ENCODE measurements around the gene HNRNPC. TPM values are rescaled to one million over a fixed set of nuclear protein-coding genes. Genes with fewer than 3 reads are reported as not detected.

HNRNPC gene
- total RNA-seq, result 443 and 591 TPM in 2 replicates

GRCh38 chr14:21269252-21270046 lies at the start of gene HNRNPC:
HNRNPC (minus strand) TSS chr14:21269442; CDS start chr14:21234193, 35,249 bp downstream.

GRCh38 chr14:21279783-21280182 lies 10.5 kb upstream of the HNRNPC start, which contains the start of gene RPGRIP1:
RPGRIP1 (plus strand) TSS chr14:21280083; CDS start chr14:21287977, 7,894 bp downstream.

Other genes with a start within 250 kb of the HNRNPC start
- 2.4 and 8.6 TPM in 2 replicates for gene NDRG2, start 244.4 kb downstream of the HNRNPC start, total RNA-seq
- gene TPPP2, start 239.2 kb downstream of the HNRNPC start, total RNA-seq, result not detected in 2 replicates
- not detected in 2 replicates for gene RNASE13, start 234.6 kb downstream of the HNRNPC start, total RNA-seq
- gene RNASE7, start 227.1 kb downstream of the HNRNPC start, total RNA-seq, result not detected in 2 replicates
- not detected in 2 replicates for gene RNASE8, start 211.6 kb downstream of the HNRNPC start, total RNA-seq
- 39.8 and 47.3 TPM in 2 replicates for gene ARHGEF40, start 199.1 kb downstream of the HNRNPC start, total RNA-seq
- 10.4 and 26.1 TPM in 2 replicates for gene ZNF219, start 170.8 kb downstream of the HNRNPC start, total RNA-seq
- gene TMEM253, start 168.4 kb downstream of the HNRNPC start, total RNA-seq, result not detected in 2 replicates
- gene OR5AU1, start 113.4 kb downstream of the HNRNPC start, total RNA-seq, result not detected in 2 replicates
- gene RPGRIP1, start 10.6 kb upstream of the HNRNPC start, total RNA-seq, result not detected in 2 replicates
- gene SUPT16H, start 114.6 kb upstream of the HNRNPC start, total RNA-seq, result 40.2 and 64.4 TPM in 2 replicates
- 45.5 and 63.5 TPM in 2 replicates for gene CHD8, start 186.7 kb upstream of the HNRNPC start, total RNA-seq
- gene RAB2B, start 207.5 kb upstream of the HNRNPC start, total RNA-seq, result 16.3 and 21.8 TPM in 2 replicates
- 23.3 and 34.0 TPM in 2 replicates for gene TOX4, start 207.8 kb upstream of the HNRNPC start, total RNA-seq
- gene METTL3, start 241.9 kb upstream of the HNRNPC start, total RNA-seq, result 22.4 and 51.7 TPM in 2 replicates